ENCODE data around the gene STAT4.
A peak's percentile ranks its signal among the peaks of the same experiment; 100 is the strongest.

Gene STAT4

GRCh38 chr2:191037351-191037750 lies 113.4 kb downstream of the STAT4 start:
- no peak for DNase-seq

- no peak for DNase-seq
Observed at GRCh38 chr2:191036363-191036762, 114.4 kb downstream of the STAT4 start.

- no peak for DNase-seq
Observed at GRCh38 chr2:191032588-191033429, 118.0 kb downstream of the STAT4 start.

- no peak for DNase-seq
Observed at GRCh38 chr2:191031256-191031655, 119.5 kb downstream of the STAT4 start.

GRCh38 chr2:191030521-191031154 lies 120.2 kb downstream of the STAT4 start:
- DNase-seq: no peak

- DNase-seq: no peak
Observed at GRCh38 chr2:191029280-191029950, 121.4 kb downstream of the STAT4 start.

- DNase-seq: no peak
Observed at GRCh38 chr2:191026377-191026776, 124.4 kb downstream of the STAT4 start.

GRCh38 chr2:191025135-191025534 lies 125.7 kb downstream of the STAT4 start:
- DNase-seq: no peak

GRCh38 chr2:191023235-191023679 lies 127.5 kb downstream of the STAT4 start:
- DNase-seq: no peak

GRCh38 chr2:191020742-191021381 lies 129.9 kb downstream of the STAT4 start:
- peak; percentile 40 for DNase-seq

GRCh38 chr2:191020221-191020741 lies 130.5 kb downstream of the STAT4 start:
- DNase-seq: peak; percentile 89

GRCh38 chr2:191019376-191019775 lies 131.4 kb downstream of the STAT4 start:
- DNase-seq: no peak

GRCh38 chr2:191018643-191019119 lies 132.1 kb downstream of the STAT4 start:
- no peak for DNase-seq

- DNase-seq: no peak
Observed at GRCh38 chr2:191018048-191018447, 132.7 kb downstream of the STAT4 start.

GRCh38 chr2:191015831-191016230 lies 135.0 kb downstream of the STAT4 start:
- DNase-seq: no peak

- no peak for DNase-seq
Observed at GRCh38 chr2:191015239-191015638, 135.6 kb downstream of the STAT4 start.

- DNase-seq: no peak
Observed at GRCh38 chr2:191014653-191015020, 136.2 kb downstream of the STAT4 start.

- peak; percentile 52 for DNase-seq
Observed at GRCh38 chr2:191013932-191014652, 136.7 kb downstream of the STAT4 start, which contains the start of gene STAT1. Gene STAT1 (minus strand): TSS chr2:191014171. CDS start chr2:191010003, 4,168 bp downstream.

- DNase-seq: no peak
Observed at GRCh38 chr2:191013682-191013931, 137.2 kb downstream of the STAT4 start.

GRCh38 chr2:191012845-191013681 lies 137.7 kb downstream of the STAT4 start:
- DNase-seq: no peak

GRCh38 chr2:191012346-191012745 lies 138.4 kb downstream of the STAT4 start:
- no peak for DNase-seq

Measured in SIG-M5 (cell line).